ENCODE measurements around the gene DEFB119. TPM values are rescaled to one million over a fixed set of nuclear protein-coding genes. Genes with fewer than 3 reads are reported as not detected.
"Not testable (repeated sequence)": the region's sequence is repeated elsewhere in the genome, so short reads cannot be mapped to it uniquely, and the experiment has no call there.

The DEFB119 gene
- polyA plus RNA-seq, 3 donors from 2014 or later, result not detected

DNA sequence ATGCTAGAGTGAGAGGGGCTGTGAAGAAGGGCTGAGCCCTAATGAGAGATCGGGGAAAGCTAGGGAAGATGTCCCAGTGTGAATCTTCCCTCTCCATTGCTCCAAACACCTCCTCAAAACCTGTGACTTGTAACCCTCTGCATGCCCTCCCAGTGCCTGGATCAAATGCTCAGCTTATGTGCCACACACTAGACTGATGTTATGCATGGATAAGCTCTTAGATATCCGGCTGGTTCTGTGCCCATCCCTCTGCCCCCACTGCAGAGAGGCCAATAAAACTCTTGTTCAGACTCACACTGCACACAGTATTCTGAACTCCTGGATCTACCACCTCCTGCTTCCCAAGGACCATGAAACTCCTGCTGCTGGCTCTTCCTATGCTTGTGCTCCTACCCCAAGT is 22.1 kb downstream of the DEFB119 start, which contains the start of gene DEFB118:
DEFB118 (plus strand) TSS at position 301 of the 400 bp plus-strand sequence; CDS start at position 351, 50 bp downstream.
- H3K27me3 Mint-ChIP-seq (ENCODE audit: low read depth in 3 of 3), result no peaks in the 10 kb centered on the region
- H3K9me3 Mint-ChIP-seq, result peaks cover 0 to 4% (median 0%) of the 10 kb centered on the region in 6 donors
- H3K36me3 Mint-ChIP-seq, result no peaks in the 10 kb centered on the region
- H3K27ac Mint-ChIP-seq, result no peak within 1 kb of the TSS
- H3K4me1 Mint-ChIP-seq, result no peaks in the 10 kb centered on the region
- H3K4me3 Mint-ChIP-seq, result no peak within 1 kb of the TSS
- no peak for DNase-seq

GRCh38 chr20:31364272-31364671 is 26.1 kb downstream of the DEFB119 start:
- not testable (repeated sequence) for H3K36me3 Mint-ChIP-seq; DNase-seq; H3K27me3 Mint-ChIP-seq (ENCODE audit: low read depth in 3 of 3); H3K4me3 Mint-ChIP-seq; H3K27ac Mint-ChIP-seq; H3K9me3 Mint-ChIP-seq; H3K4me1 Mint-ChIP-seq

DNA sequence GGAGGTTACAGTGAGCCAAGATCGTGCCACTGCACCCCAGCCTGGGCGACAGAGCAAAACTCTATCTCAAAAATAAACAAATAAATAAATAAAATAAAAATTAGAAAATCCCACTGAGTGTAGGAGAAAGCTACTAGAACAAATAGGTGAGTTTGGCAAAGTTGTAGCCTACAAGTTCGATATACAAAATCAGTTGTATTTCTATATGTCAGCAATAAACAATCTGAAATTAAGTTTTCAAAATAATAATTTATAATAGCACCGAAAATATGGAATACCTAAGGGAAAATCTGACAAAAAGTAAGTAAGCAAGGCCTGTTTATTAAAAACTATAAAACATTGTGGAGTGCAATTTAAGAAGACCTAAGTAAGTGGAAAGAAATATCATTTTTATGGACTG is 27.1 kb downstream of the DEFB119 start:
- Mint-ChIP-seq H3K36me3 (no peaks in the 10 kb centered on the region), H3K9me3 (peaks cover 0 to 4% (median 0%) of the 10 kb centered on the region in 6 donors), H3K4me3 (no peak overlapping the region), H3K27me3 (ENCODE audit: low read depth in 3 of 3) (no peaks in the 10 kb centered on the region), H3K27ac (no peak overlapping the region), H3K4me1 (no peaks in the 10 kb centered on the region)
- DNase-seq, result no peak

DNA sequence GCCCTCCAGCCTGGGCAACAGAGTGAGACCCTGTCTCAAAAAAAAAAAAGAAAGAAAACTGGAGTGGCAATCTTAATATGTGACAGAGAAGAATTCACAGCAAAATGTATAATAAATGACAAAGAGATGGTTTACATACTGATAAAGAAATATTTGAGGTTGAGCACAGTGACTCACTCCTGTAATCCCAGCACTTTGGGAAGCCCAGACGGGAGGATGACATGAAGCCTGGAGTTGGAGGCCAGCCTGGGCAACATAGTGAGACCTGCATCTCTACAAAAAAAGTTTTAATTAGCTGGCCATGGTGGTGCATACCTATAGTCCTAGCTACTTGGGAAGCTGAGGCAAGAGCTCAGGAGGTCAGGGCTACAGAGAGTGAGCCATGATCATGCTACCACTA is 34.4 kb downstream of the DEFB119 start:
- no peak overlapping the region for H3K4me3 Mint-ChIP-seq
- no peak overlapping the region for H3K27ac Mint-ChIP-seq
- H3K4me1 Mint-ChIP-seq, result no peaks in the 10 kb centered on the region
- H3K9me3 Mint-ChIP-seq, result peaks cover 0 to 4% (median 0%) of the 10 kb centered on the region in 6 donors
- no peaks in the 10 kb centered on the region for H3K36me3 Mint-ChIP-seq
- DNase-seq, result no peak
- peaks cover 0 to 3% (median 2%) of the 10 kb centered on the region in 3 donors for H3K27me3 Mint-ChIP-seq (ENCODE audit: low read depth in 3 of 3)

DNA sequence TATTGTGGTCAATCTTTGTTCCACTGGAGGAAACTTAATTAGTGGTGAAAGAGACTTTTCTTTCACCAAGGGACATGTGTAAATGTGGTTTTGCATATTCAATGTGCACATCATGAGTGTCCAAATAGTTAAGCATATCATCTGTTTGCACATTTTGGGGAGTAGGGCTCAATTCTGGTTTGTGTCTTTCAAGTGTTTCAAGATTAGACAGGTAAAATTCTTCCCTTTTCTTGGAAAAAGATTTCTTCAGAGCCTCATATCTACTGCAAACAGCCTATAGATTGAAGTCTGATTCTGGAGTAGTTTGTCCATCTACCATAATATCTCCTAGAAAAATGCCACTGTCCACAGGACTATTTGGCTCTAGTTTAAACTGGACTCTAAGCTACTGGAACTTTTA is 48.9 kb downstream of the DEFB119 start:
- Mint-ChIP-seq H3K4me3 (no peak overlapping the region), H3K27me3 (ENCODE audit: low read depth in 3 of 3) (no peaks in the 10 kb centered on the region), H3K9me3 (peaks cover 0 to 7% (median 0%) of the 10 kb centered on the region in 6 donors), H3K36me3 (no peaks in the 10 kb centered on the region), H3K27ac (no peak overlapping the region), H3K4me1 (no peaks in the 10 kb centered on the region)
- DNase-seq, result no peak

GRCh38 chr20:31330893-31331292 is 59.5 kb downstream of the DEFB119 start:
- H3K4me1 Mint-ChIP-seq, result no peaks in the 10 kb centered on the region
- peaks cover 0 to 13% (median 3%) of the 10 kb centered on the region in 6 donors for H3K9me3 Mint-ChIP-seq
- no peak for DNase-seq
- H3K27me3 Mint-ChIP-seq (ENCODE audit: low read depth in 3 of 3), result peaks cover 0 to 3% (median 2%) of the 10 kb centered on the region in 3 donors
- H3K4me3 Mint-ChIP-seq, result no peak overlapping the region
- H3K36me3 Mint-ChIP-seq, result peaks cover 0 to 4% (median 0%) of the 10 kb centered on the region in 3 donors
- H3K27ac Mint-ChIP-seq, result no peak overlapping the region

Other genes starting within 250 kb of the DEFB119 start
- gene DEFB115, start 132.9 kb downstream of the DEFB119 start, polyA plus RNA-seq, result not detected
- not detected for gene DEFB116, start 82.0 kb downstream of the DEFB119 start, polyA plus RNA-seq
- gene DEFB118, start 22.0 kb downstream of the DEFB119 start, polyA plus RNA-seq, result not detected
- gene DEFB121, start 15.6 kb upstream of the DEFB119 start, polyA plus RNA-seq, result not detected
- not detected for gene DEFB123, start 50.0 kb upstream of the DEFB119 start, polyA plus RNA-seq
- gene DEFB124, start 84.5 kb upstream of the DEFB119 start, polyA plus RNA-seq, result not detected
- gene REM1, start 84.7 kb upstream of the DEFB119 start, polyA plus RNA-seq, result not detected
- 100 to 1,000 TPM; 112 to 167 (median 152) TPM for gene HM13, start 123.9 kb upstream of the DEFB119 start, polyA plus RNA-seq
- 1 to 10 TPM; 1.4 to 4.2 (median 1.9) TPM for gene ID1, start 214.7 kb upstream of the DEFB119 start, polyA plus RNA-seq
- gene COX4I2, start 247.3 kb upstream of the DEFB119 start, polyA plus RNA-seq, result not detected

Measured in immature natural killer cell (primary cell).